Choroid plexus epithelial cell (primary cell): ENCODE results near the gene RAB6D.
A peak's percentile ranks its signal among the peaks of the same experiment; 100 is the strongest.
"Not testable (repeated sequence)": the region's sequence is repeated elsewhere in the genome, so short reads cannot be mapped to it uniquely, and the experiment has no call there.

ENCODE experiments used
- DNase-seq: peaks from one replicate; pipeline ENCODE4 v3.0.0-alpha.2; 2010; ENCODE audit warnings: low read depth
- H3K4me3 ChIP-seq: 2 replicates; pipeline ENCODE4 v1.5.1; 2011; ENCODE audit warnings: low read depth, mild to moderate bottlenecking, control low read depth, low read length, moderate library complexity
- TF ChIP-seq, protein P1 (sequence below): conservative IDR thresholded peaks from 2 replicates; pipeline ENCODE4 v1.5.1; 2011; ENCODE audit warnings: low read depth, mild to moderate bottlenecking, control low read depth, inconsistent platforms, low read length, moderate library complexity

The RAB6D gene

GRCh38 chr2:131335319-131335718 is 28.6 kb downstream of the RAB6D start:
- DNase-seq: peak; percentile 62
- TF ChIP-seq, protein P1, sequence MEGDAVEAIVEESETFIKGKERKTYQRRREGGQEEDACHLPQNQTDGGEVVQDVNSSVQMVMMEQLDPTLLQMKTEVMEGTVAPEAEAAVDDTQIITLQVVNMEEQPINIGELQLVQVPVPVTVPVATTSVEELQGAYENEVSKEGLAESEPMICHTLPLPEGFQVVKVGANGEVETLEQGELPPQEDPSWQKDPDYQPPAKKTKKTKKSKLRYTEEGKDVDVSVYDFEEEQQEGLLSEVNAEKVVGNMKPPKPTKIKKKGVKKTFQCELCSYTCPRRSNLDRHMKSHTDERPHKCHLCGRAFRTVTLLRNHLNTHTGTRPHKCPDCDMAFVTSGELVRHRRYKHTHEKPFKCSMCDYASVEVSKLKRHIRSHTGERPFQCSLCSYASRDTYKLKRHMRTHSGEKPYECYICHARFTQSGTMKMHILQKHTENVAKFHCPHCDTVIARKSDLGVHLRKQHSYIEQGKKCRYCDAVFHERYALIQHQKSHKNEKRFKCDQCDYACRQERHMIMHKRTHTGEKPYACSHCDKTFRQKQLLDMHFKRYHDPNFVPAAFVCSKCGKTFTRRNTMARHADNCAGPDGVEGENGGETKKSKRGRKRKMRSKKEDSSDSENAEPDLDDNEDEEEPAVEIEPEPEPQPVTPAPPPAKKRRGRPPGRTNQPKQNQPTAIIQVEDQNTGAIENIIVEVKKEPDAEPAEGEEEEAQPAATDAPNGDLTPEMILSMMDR: peak; percentile 50
- H3K4me3 ChIP-seq: not testable (repeated sequence)

GRCh38 chr2:131332709-131333108 is 31.3 kb downstream of the RAB6D start:
- H3K4me3 ChIP-seq: not testable (repeated sequence)

DNA sequence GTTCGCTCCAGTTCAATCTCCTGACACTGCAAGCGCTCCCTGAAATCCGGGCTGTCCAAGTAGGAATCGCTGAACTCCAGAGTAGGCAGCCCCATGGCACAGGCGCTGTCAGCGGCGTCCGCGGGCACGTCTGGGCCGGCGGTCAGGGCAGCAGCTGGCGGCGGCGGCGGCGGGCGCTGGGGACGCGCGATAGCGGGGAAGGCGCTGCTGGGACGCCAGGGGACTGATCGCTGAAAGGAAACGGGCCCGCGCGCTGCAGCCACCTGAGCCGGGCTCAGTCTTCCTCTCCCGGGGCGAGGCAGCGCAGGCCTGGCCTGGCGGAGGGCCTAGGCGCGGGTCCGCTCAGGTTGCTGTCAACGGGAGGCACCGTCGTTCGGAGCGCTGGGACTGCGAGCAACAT is 33.0 kb downstream of the RAB6D start:
- not testable (repeated sequence) for DNase-seq, H3K4me3 ChIP-seq

More at GRCh38 chr2:131332709-131333108, 31.3 kb downstream of the RAB6D start:
- not testable (repeated sequence) for DNase-seq

DNA sequence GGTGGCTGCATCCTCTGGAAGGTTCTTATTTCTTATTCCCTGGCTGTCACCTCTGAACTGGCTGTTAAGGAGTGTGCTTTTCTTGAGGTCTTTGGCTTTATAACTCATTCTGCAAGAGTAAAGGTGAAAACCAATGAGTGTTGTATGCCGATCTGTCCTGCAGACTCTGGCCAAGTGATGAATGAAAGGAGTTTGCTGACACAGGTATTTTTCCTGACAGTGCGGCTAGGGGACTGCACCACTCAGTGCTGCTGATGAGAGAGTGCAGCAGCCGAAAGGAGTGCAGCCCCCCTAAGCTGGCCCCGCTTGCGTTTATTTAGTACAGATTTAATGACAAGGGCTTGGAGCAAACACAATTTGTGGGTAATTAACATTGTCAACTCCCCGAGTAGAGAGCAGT is 41.8 kb downstream of the RAB6D start:
- no peak overlapping the region for H3K4me3 ChIP-seq
- TF ChIP-seq, protein P1: no peak
- no peak for DNase-seq

GRCh38 chr2:131321344-131321743 is 42.6 kb downstream of the RAB6D start:
- H3K4me3 ChIP-seq, DNase-seq: not testable (repeated sequence)

DNA sequence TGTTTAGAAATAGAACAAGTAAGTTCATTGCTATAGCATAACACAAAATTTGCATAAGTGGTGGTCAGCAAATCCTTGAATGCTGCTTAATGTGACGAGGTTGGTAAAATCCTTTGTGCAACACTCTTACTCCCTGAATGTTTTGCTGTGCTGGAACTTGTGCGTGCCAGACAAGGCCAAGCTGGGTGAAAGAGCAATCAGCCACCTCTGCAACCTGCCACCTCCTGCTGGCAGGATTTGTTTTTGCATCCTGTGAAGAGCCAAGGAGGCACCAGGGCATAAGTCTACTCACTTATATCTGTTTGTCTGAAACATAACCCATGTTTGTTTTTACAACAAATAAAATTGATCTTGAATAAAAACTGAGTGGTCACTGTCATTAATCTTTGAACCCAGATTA is 53.0 kb downstream of the RAB6D start:
- DNase-seq, H3K4me3 ChIP-seq: not testable (repeated sequence)
